GM18526 (cell line): Measurements from ENCODE around the gene DLG2.

Experiments
- POLR2A ChIP-seq: IDR thresholded peaks from 3 replicates; pipeline ENCODE4 v1.6.1; 2011; ENCODE audit not compliant: insufficient read length; ENCODE audit errors: extremely low read depth

Gene DLG2

GRCh38 chr11:84452211-84452610, 1174.9 kb downstream of the DLG2 start:
- TF ChIP-seq POLR2A: no peak

DNA sequence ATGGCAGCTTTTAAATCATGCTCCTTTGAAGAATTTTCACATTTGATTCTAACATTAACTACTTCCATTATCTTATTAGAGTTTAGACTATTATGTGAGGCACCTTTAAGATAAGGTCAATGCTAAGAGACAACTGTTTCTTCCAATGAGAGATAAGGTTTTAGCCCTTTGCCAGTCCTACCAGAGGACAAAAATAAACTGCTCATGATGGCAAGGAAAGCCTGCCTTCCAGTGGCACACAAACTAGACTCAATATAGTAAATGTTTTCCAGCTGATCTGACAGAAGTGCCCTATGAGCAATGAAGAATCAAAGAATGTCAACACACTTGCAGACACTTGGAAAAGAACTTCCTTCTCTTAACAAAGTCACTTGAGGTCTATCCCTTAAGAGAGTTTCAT, 1188.6 kb downstream of the DLG2 start:
- no peak for TF ChIP-seq POLR2A

DNA sequence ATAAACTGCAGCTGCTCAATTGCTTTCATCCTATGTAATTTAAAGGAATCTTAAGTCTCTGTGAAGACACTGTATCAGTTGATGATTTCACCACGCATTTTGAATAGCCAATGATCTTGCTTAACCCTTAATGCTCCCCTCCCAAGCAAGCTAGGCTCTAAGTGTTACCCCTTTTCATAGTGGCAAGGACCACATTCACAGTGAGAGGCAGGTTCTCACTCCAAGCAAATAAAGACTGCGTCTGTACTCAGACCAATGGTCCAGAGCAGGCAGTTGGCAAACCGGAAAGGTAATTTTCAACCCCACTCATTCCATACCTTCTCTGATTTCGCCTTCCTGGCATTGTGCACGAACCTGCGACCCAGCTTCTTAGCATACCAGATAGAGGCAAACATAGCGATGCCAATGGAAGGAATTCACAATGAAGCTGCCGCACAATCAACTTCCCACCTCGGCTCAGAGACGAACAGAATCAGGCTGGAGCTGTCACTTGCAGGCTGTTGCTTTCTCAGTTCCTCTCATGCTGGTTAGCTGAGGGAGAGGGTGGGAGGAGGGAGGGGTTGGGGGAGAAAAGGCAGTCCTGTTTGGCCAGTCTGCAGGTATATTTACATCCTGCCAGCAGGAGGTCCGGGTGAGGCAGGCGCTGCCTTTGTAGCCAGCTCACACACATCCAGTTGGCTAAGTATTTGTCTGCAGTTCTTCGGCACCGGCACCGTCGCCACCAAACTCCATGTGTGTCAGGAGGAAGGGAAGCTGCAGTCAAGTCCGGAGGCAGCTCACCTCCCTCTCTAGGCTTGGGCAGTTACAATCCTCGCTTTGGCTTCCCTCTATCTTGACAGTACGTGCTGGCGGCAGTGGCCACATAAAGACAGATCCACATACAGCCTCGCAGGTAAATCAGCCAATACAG, 1189.8 kb downstream of the DLG2 start:
- no peak for TF ChIP-seq POLR2A

DNA sequence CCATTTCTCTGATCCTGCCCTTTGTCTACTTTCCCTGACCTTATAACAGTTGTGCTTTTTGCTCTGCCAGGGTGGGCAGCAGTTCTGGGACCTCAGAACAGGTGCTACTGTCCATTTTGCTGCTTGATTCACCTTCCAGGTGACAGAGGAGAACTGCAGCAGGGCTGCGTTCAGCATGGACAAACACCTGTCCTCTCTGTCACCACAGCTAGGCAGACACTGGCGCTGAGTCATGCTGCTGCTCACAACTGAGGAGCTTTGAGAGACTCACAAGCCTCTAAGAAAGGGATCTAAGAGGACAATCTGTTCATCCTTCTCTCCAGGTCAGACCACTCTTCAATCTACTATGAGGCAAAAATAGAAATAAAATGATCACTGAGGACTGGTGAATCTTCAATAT, 1196.5 kb downstream of the DLG2 start:
- TF ChIP-seq POLR2A: no peak

GRCh38 chr11:84425673-84426072, 1201.5 kb downstream of the DLG2 start:
- TF ChIP-seq POLR2A: no peak

GRCh38 chr11:84420271-84420670, 1206.9 kb downstream of the DLG2 start:
- no peak for TF ChIP-seq POLR2A

DNA sequence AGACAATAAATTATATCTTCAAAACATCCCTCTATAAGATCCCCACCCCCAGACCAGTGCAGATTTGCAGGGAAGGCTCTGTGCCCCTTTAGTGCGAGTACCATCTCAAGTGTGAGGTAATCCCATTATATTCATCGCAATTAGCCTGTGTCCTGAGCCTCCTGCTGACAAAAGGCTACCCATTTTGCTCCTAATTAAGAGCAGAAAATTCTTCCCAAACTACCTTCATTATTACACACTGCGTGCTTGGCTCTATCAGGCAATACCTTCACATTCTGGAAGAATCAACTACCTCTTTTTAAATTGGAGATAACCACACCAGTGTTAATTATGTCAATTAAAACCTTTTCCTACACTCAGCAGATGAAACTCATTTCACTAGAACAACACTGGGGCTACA, 1207.5 kb downstream of the DLG2 start:
- TF ChIP-seq POLR2A: no peak

DNA sequence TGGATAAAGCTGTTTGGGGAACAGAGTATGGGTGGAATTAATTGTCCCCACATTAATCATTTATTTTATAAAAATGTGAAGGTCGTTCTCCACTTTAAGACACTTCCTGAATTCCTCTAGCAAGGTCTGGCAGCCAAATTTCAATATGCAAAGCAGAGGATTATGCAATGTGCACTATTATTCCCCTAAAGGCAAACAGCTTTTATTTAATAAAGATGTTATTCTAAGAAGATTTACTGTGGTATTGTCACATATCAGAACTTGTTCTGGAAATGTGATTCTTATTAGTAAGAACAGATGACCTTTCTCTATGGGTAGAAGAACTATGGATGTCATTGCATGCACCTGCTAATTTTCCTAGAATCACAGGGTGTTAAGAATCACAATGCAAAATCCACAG, 1212.2 kb downstream of the DLG2 start:
- TF ChIP-seq POLR2A: no peak

DNA sequence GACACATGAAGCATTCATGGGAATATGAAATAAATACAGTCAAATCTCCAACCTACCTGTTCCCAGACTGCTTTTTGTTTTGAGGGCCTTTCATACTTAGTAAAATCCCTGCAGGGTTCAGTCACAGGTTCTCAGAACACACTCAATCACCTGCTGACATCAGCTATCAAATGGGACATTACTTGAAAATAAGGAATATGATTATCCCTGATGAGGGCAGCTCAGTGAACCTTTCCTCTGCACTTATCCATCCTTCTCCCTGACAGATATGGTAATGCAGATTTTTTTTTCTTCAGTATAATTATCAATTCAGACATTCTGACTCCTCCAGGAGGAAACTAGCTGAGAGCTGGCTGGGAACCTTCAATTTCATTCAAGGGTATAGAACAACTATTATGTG, 1213.6 kb downstream of the DLG2 start:
- TF ChIP-seq POLR2A: no peak

GRCh38 chr11:84412862-84413261, 1214.3 kb downstream of the DLG2 start:
- no peak for TF ChIP-seq POLR2A

- no peak for TF ChIP-seq POLR2A
Measured at GRCh38 chr11:84408946-84409411, 1218.2 kb downstream of the DLG2 start.

- no peak for TF ChIP-seq POLR2A
Measured at GRCh38 chr11:84407091-84407490, 1220.1 kb downstream of the DLG2 start.

- TF ChIP-seq POLR2A: no peak
Measured at GRCh38 chr11:84398017-84398626, 1229.0 kb downstream of the DLG2 start.

DNA sequence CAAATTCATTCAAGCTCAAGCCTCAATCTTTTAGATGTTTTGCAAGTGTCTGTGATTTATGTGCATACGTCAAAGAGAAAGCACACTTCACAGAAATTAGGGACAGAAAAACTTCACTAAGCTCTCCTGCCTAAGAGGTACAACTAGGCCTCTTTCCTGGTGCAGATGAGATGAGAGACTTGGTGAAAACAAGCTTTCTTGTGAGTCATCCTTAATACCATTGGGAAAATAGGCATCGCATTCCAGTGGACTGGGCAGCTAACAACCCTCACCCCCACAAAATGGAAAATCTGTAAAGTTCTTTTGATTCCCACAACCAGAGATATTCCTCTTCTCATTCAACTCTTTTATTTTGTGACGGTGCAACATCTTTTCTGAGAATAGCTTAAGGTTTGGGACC, 1230.6 kb downstream of the DLG2 start:
- no peak for TF ChIP-seq POLR2A

GRCh38 chr11:84390441-84391078, 1236.6 kb downstream of the DLG2 start:
- no peak for TF ChIP-seq POLR2A

DNA sequence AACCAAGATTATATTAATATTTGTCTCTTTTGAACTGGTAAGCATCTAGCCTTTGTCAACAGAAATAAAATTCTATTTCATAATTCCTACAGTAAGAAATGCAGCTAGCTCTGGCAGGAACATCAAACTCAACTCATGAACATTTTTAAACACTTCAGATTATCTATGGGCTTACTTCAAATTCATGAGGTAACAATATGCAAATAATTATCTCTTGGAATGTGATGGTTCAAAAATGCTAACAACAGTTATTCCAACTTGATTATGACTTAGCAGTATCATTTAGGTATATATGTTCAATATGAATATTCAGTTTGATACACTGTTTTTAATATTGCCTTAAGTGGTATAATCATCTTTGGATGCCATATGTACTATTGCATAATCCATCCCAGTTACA, 1237.4 kb downstream of the DLG2 start:
- TF ChIP-seq POLR2A: no peak
